B cell (primary cell): ENCODE results near the gene CPSF6. TPM values are rescaled to one million over a fixed set of nuclear protein-coding genes. Genes with fewer than 3 reads are reported as not detected.

Experiments
- ATAC-seq: fragments of 200-7000 bp; cut with Tn5 transposase; one replicate; pipeline ENCODE4 v1.10.0; 2021; ENCODE audit warnings: low read depth, mild to moderate bottlenecking, moderate number of reproducible peaks, moderate library complexity
- CTCF ChIA-PET: fragments of 350-600 bp; sonication (Branson Sonifier 250); formaldehyde crosslinking; loops from one replicate; lab custom pipeline; 2021; ENCODE audit warnings: antibody characterized with exemption, inconsistent platforms; lab: Charles Lee
- POLR2A ChIA-PET: fragments of 350-600 bp; sonication (Branson Sonifier 250); formaldehyde crosslinking; loops from one replicate; lab custom pipeline; 2021; ENCODE audit warnings: antibody characterized with exemption; lab: Charles Lee
- DNase-seq: peaks from one replicate; pipeline ENCODE4 v3.0.0; 2013
- H2AFZ ChIP-seq: 2 replicates; pipeline ENCODE4 v1.6.1; 2012; ENCODE audit warnings: mild to moderate bottlenecking, low read depth, low read length; ENCODE audit not compliant: insufficient read depth, poor library complexity, severe bottlenecking
- H3K27ac ChIP-seq, 2 donors: 1 replicate in 1 of 2; 2 replicates in 1 of 2; pipeline ENCODE4 v1.5.1; 2012 to 2013; ENCODE audit warnings: low read length in 2 of 2, mild to moderate bottlenecking in 2 of 2, moderate library complexity in 1 of 2
- H3K27me3 ChIP-seq, 4 experiments: fragments of 200-600 bp in 1 of 4; sonication (generic) in 1 of 4; replicated peaks in 1 of 4; 1 replicate in 2 of 4; 2 replicates in 2 of 4; pipeline versions ENCODE4 v1.6.1 to v1.7.0; 2013 to 2016; ENCODE audit warnings: low read length in 3 of 4, mild to moderate bottlenecking in 2 of 4, mixed read lengths in 1 of 4, moderate library complexity in 1 of 4; ENCODE audit not compliant: insufficient read depth in 4 of 4, control insufficient read depth in 3 of 4; ENCODE audit errors: control extremely low read depth in 1 of 4
- H3K36me3 ChIP-seq, 2 experiments: replicated peaks in 1 of 2; 1 replicate in 1 of 2; 2 replicates in 1 of 2; pipeline versions ENCODE4 v1.6.1 to v1.7.1; 2013; ENCODE audit warnings: low read length in 1 of 2; ENCODE audit not compliant: insufficient read depth in 2 of 2, control insufficient read depth in 1 of 2; ENCODE audit errors: control extremely low read depth in 1 of 2, extremely low read depth in 1 of 2
- H3K4me1 ChIP-seq, 2 donors: fragments of 200-600 bp in 1 of 2; sonication (generic) in 1 of 2; 1 replicate in 1 of 2; 2 replicates in 1 of 2; pipeline versions ENCODE4 v1.5.1 to v1.6.1; 2013 to 2017; ENCODE audit warnings: low read length in 2 of 2; ENCODE audit not compliant: control insufficient read depth in 2 of 2, insufficient read depth in 2 of 2
- H3K4me2 ChIP-seq: replicated peaks from 2 replicates; pipeline ENCODE3; 2012; ENCODE audit warnings: mild to moderate bottlenecking, low read depth, low read length; ENCODE audit not compliant: poor library complexity, severe bottlenecking
- H3K4me3 ChIP-seq, 5 experiments: fragments of 200-600 bp in 1 of 5; sonication (generic) in 1 of 5; 1 replicate in 3 of 5; 2 replicates in 2 of 5; pipeline versions ENCODE4 v1.5.1 to v1.7.0; 2011 to 2016; ENCODE audit warnings: low read length in 4 of 5, mild to moderate bottlenecking in 4 of 5, low read depth in 2 of 5, control low read depth in 1 of 5, moderate library complexity in 1 of 5; ENCODE audit not compliant: insufficient read depth in 1 of 5; ENCODE audit errors: control extremely low read depth in 1 of 5, extremely low read depth in 1 of 5
- H3K79me2 ChIP-seq: fragments of 200-600 bp; sonication (generic); one replicate; pipeline ENCODE4 v1.6.0; 2016; ENCODE audit warnings: low read length; ENCODE audit not compliant: control insufficient read depth, insufficient read depth
- H3K9ac ChIP-seq: fragments of 200-600 bp; sonication (generic); 2 replicates; pipeline ENCODE4 v1.6.1; 2017; ENCODE audit warnings: mild to moderate bottlenecking, low read length, moderate library complexity
- H3K9me3 ChIP-seq, 3 donors: one replicate each; pipeline versions ENCODE4 v1.6.1 to v1.7.1; 2013; ENCODE audit warnings: low read length in 2 of 3; ENCODE audit not compliant: control insufficient read depth in 2 of 3, insufficient read depth in 1 of 3; ENCODE audit errors: control extremely low read depth in 1 of 3
- H4K20me1 ChIP-seq: 2 replicates; pipeline ENCODE4 v1.6.0; 2012; ENCODE audit warnings: mild to moderate bottlenecking, low read length; ENCODE audit not compliant: insufficient read depth, control insufficient read depth, poor library complexity, severe bottlenecking
- H3K27ac Mint-ChIP-seq: one replicate; pipeline ENCODE4 v1.8.0; 2021; ENCODE audit warnings: mixed read lengths
- H3K27me3 Mint-ChIP-seq: one replicate; pipeline ENCODE4 v1.8.0; 2021; ENCODE audit warnings: mixed read lengths
- H3K4me1 Mint-ChIP-seq: one replicate; pipeline ENCODE4 v1.8.0; 2021; ENCODE audit warnings: mixed read lengths
- H3K4me3 Mint-ChIP-seq: one replicate; pipeline ENCODE4 v1.8.0; 2021; ENCODE audit warnings: mixed read lengths
- H3K9me3 Mint-ChIP-seq: one replicate; pipeline ENCODE4 v1.8.0; 2022; ENCODE audit warnings: mixed read lengths; ENCODE audit not compliant: insufficient read depth
- CTCF ChIP-seq: fragments of 200-600 bp; IDR thresholded peaks from one replicate; pipeline ENCODE4 v1.8.0; 2022; ENCODE audit warnings: antibody characterized with exemption, mild to moderate bottlenecking
- EZH2 ChIP-seq: IDR thresholded peaks from 2 replicates; pipeline ENCODE4 v1.6.1; 2012; ENCODE audit warnings: borderline replicate concordance, low read depth, mild to moderate bottlenecking, moderate library complexity, low read length; ENCODE audit not compliant: insufficient read depth, poor library complexity, severe bottlenecking
- WGBS: methylation state at CpG from one replicate; pipeline ENCODE4 v1.1.5; 2013; ENCODE audit warnings: missing lambda C conversion rate; ENCODE audit not compliant: insufficient coverage; 5-methylcytosine and 5-hydroxymethylcytosine counted together
- intact Hi-C: fragments of 100-400 bp; cut with micrococcal nuclease; formaldehyde crosslinking; loops from one replicate; pipeline ENCODE4 v1.10.0; 2022
- polyA plus RNA-seq: library from polyadenylated mRNA; depleted of rRNA; stranded (reverse); fragments of >200 nt; gene quantifications from 2 replicates; pipeline ENCODE4 v1.2.3, GENCODE V29; 2012
- total RNA-seq, 2 donors: library from RNA; stranded (reverse); fragments of 120-200 nt in 1 of 2; gene quantifications; 1 replicate in 1 of 2; 2 replicates in 1 of 2; pipeline versions ENCODE4 v1.2.3 to v1.2.4, GENCODE V29; 2013 to 2022

The CPSF6 gene
- total and polyA plus RNA-seq, 2 donors (not counting 1 experiment from before 2014, with no cell fraction given), result 22.3 to 108 TPM

DNA sequence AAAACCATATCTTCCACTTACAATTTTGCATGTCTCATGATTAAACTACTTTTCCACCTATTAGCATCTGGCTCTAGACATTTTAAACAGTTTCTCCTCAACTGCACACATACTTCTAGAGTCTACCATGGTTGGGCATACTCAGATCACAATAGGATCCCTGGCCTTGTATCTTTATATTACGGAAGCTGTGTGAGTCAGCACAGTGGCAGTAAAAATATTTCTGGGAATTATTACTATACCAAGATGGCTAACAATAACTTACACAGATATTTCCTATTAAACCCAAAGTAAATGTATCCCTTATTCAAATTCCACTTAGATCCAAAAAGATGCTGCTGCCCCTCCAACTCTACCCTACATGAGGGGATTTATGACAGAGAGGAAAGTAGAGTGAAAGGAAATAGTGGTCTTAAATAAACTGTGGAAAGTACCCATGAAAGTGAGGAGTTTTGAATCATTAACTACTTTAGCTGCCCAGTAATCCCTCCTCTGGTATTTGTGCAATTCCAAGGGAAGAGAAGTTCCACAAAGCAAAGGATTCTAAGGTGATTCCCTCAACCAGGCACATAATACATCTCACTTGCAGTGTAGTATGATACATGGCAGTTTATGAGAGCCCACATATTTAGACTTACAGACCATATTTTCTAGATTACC lies 14.0 kb upstream of the CPSF6 start:
- CTCF ChIA-PET, result no interaction called here

DNA sequence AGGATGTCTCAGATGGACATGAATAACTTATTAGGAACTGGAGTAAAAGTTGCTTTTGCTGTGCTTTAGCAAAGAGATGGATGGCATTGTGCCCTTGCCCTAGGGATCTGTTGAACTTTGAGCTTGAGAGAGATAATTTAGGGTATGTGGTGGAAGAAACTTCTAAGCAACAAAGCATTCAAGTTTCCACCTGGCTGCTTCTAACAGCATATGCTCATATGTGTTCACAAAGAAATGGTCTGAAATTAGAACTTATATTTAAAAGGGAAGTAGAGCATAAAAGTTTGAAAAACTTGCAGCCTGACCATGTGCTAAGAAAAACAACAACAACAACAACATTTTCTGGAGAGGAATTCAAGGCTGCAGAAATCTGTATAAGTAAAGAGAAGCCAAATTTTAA lies 7.9 kb upstream of the CPSF6 start:
- H3K4me3 Mint-ChIP-seq, result no peak overlapping the region
- H3K27me3 Mint-ChIP-seq, result no peaks in the 10 kb centered on the region
- Histone ChIP-seq H3K79me2 (no peaks in the 10 kb centered on the region), H3K9ac (no peak overlapping the region), H2AFZ (no peak overlapping the region), H3K4me2 (no peak overlapping the region), H4K20me1 (no peaks in the 10 kb centered on the region), H3K36me3 (no peaks in the 10 kb centered on the region), H3K27ac (no peak overlapping the region), H3K4me3 (no peak overlapping the region), H3K9me3 (peaks cover 4 to 18% (median 10%) of the 10 kb centered on the region in 3 donors), H3K4me1 (no peaks in the 10 kb centered on the region), H3K27me3 (no peaks in the 10 kb centered on the region)
- POLR2A ChIA-PET, result no interaction called here
- CTCF ChIA-PET, result no interaction called here
- no peaks in the 10 kb centered on the region for H3K4me1 Mint-ChIP-seq
- no peak for TF ChIP-seq CTCF
- TF ChIP-seq EZH2, result no peak
- no peak overlapping the region for H3K27ac Mint-ChIP-seq
- peaks cover 13% of the 10 kb centered on the region for H3K9me3 Mint-ChIP-seq
- ATAC-seq (no peak), DNase-seq (no peak)
- intact Hi-C loops, result no loop called here

More for the DNA sequence above, 14.0 kb upstream of the CPSF6 start:
- no peak overlapping the region for H3K4me3 ChIP-seq
- no peaks in the 10 kb centered on the region for H3K79me2 ChIP-seq
- DNase-seq (no peak), ATAC-seq (no peak)
- no peaks in the 10 kb centered on the region for H3K4me1 Mint-ChIP-seq
- no peak overlapping the region for H3K4me3 Mint-ChIP-seq
- no peak overlapping the region for H3K27ac Mint-ChIP-seq
- peaks cover 0 to 1% (median 0%) of the 10 kb centered on the region in 3 donors for H3K9me3 ChIP-seq
- POLR2A ChIA-PET, result no interaction called here
- H3K27me3 ChIP-seq, result no peaks in the 10 kb centered on the region
- TF ChIP-seq CTCF (no peak), EZH2 (no peak)
- intact Hi-C loops, result no loop called here
- no peaks in the 10 kb centered on the region for H4K20me1 ChIP-seq
- no peak overlapping the region for H3K9ac ChIP-seq
- peaks cover 12% of the 10 kb centered on the region for H3K27me3 Mint-ChIP-seq
- no peak overlapping the region for H3K27ac ChIP-seq
- H2AFZ ChIP-seq, result no peak overlapping the region
- no peaks in the 10 kb centered on the region for H3K36me3 ChIP-seq
- no peaks in the 10 kb centered on the region for H3K4me1 ChIP-seq
- no CpG with 5 or more reads among the region's 1 CpG for WGBS
- H3K4me2 ChIP-seq, result no peak overlapping the region
- peaks cover 2% of the 10 kb centered on the region for H3K9me3 Mint-ChIP-seq
